Trophoblast cell (in vitro differentiated cells and primary cell): ENCODE data around the gene TINCR.

Experiments
- DNase-seq, 2 donors: peaks; one replicate each; pipeline ENCODE4 v3.0.0-alpha.2; 2016
- H2AFZ ChIP-seq: 2 replicates; pipeline ENCODE4 v1.6.1; 2013; ENCODE audit warnings: low read length, moderate library complexity, mild to moderate bottlenecking; ENCODE audit not compliant: insufficient read depth, poor library complexity
- H2AK5ac ChIP-seq: 2 replicates; pipeline ENCODE4 v1.6.1; 2013; ENCODE audit warnings: mild to moderate bottlenecking, low read length
- H2BK120ac ChIP-seq: 2 replicates; pipeline ENCODE4 v1.6.1; 2013; ENCODE audit warnings: low read length, mild to moderate bottlenecking, moderate library complexity; ENCODE audit not compliant: insufficient read depth, poor library complexity
- H2BK12ac ChIP-seq: 2 replicates; pipeline ENCODE4 v1.6.1; 2013; ENCODE audit warnings: mild to moderate bottlenecking, low read length, moderate library complexity
- H2BK5ac ChIP-seq: 2 replicates; pipeline ENCODE4 v1.6.1; 2013; ENCODE audit warnings: low read length, low read depth, moderate library complexity, mild to moderate bottlenecking; ENCODE audit not compliant: poor library complexity
- H3K14ac ChIP-seq: 2 replicates; pipeline ENCODE4 v1.6.1; 2013; ENCODE audit warnings: mild to moderate bottlenecking, low read length
- H3K18ac ChIP-seq: 2 replicates; pipeline ENCODE4 v1.6.1; 2013; ENCODE audit warnings: mild to moderate bottlenecking, low read length
- H3K23ac ChIP-seq: 2 replicates; pipeline ENCODE4 v1.6.1; 2013; ENCODE audit warnings: low read length
- H3K27ac ChIP-seq: 2 replicates; pipeline ENCODE4 v1.5.1; 2013; ENCODE audit warnings: low read depth, mild to moderate bottlenecking, inconsistent platforms, low read length, moderate library complexity
- H3K27me3 ChIP-seq: 2 replicates; pipeline ENCODE4 v1.6.1; 2013; ENCODE audit warnings: inconsistent platforms, mild to moderate bottlenecking, low read length, moderate library complexity; ENCODE audit not compliant: insufficient read depth
- H3K36me3 ChIP-seq, 2 experiments: 1 replicate in 1 of 2; 2 replicates in 1 of 2; pipeline ENCODE4 v1.6.1; 2013; ENCODE audit warnings: low read length in 2 of 2, mild to moderate bottlenecking in 2 of 2, moderate library complexity in 1 of 2; ENCODE audit not compliant: insufficient read depth in 2 of 2, control insufficient read depth in 1 of 2
- H3K4ac ChIP-seq: 2 replicates; pipeline ENCODE4 v1.6.1; 2013; ENCODE audit warnings: low read depth, mild to moderate bottlenecking, low read length, moderate library complexity
- H3K4me1 ChIP-seq, 2 experiments: 1 replicate in 1 of 2; 2 replicates in 1 of 2; pipeline ENCODE4 v1.6.1; 2013; ENCODE audit warnings: low read length in 2 of 2, mild to moderate bottlenecking in 2 of 2, moderate library complexity in 1 of 2; ENCODE audit not compliant: insufficient read depth in 2 of 2, control insufficient read depth in 1 of 2
- H3K4me2 ChIP-seq: 2 replicates; pipeline ENCODE4 v1.6.1; 2013; ENCODE audit warnings: inconsistent platforms, mild to moderate bottlenecking, low read length, moderate library complexity
- H3K4me3 ChIP-seq: 2 replicates; pipeline ENCODE4 v1.5.1; 2013; ENCODE audit warnings: mild to moderate bottlenecking, low read depth, low read length, inconsistent platforms
- H3K79me1 ChIP-seq: one replicate; pipeline ENCODE4 v1.6.1; 2013; ENCODE audit warnings: low read length
- H3K79me2 ChIP-seq: 2 replicates; pipeline ENCODE4 v1.6.1; 2013; ENCODE audit warnings: low read length, mild to moderate bottlenecking; ENCODE audit not compliant: control insufficient read depth, insufficient read depth, poor library complexity
- H3K9ac ChIP-seq: 2 replicates; pipeline ENCODE4 v1.6.1; 2013; ENCODE audit warnings: mild to moderate bottlenecking, low read length
- H3K9me3 ChIP-seq: 2 replicates; pipeline ENCODE4 v1.6.1; 2013; ENCODE audit warnings: low read depth, mild to moderate bottlenecking, control low read depth, inconsistent platforms, low read length; ENCODE audit not compliant: insufficient read depth
- H4K12ac ChIP-seq: 2 replicates; pipeline ENCODE4 v1.6.1; 2013; ENCODE audit warnings: low read depth, mild to moderate bottlenecking, low read length, moderate library complexity
- H4K8ac ChIP-seq: 2 replicates; pipeline ENCODE4 v1.6.1; 2013; ENCODE audit warnings: low read depth, mild to moderate bottlenecking, low read length, moderate library complexity
- H4K91ac ChIP-seq: one replicate; pipeline ENCODE4 v1.6.1; 2013; ENCODE audit warnings: low read depth, mild to moderate bottlenecking, low read length, moderate library complexity
- WGBS: extraction: QIAGEN DNeasy Blood & Tissue Kit; methylation state at CpG from one replicate; pipeline ENCODE4 v1.1.7; 2013; ENCODE audit warnings: missing lambda C conversion rate; ENCODE audit not compliant: insufficient read length, insufficient coverage; ENCODE audit errors: extremely low coverage; 5-methylcytosine and 5-hydroxymethylcytosine counted together

Gene TINCR

DNA sequence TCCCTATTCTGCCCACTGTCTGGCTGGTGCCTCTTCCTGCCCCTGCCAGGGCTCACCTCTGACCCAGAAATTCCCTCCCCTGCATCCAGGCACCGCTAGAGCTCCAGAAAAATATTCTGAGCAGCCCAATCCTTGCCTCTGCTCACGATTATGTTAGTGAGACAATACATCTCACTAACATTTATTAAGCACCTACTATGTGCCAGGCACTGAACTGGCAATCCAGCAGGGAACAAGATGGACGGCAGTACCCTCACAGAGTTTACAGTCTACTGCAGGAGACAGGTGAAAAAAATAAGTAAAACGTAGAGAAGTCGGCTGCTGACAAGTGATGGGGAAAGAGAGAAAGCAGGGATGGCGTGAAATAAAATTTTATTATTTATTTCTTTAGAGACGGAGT lies 5.5 kb downstream of the TINCR start:
- Histone ChIP-seq H3K23ac (no peak overlapping the region), H3K9me3 (peaks cover 3% of the 10 kb centered on the region), H2BK12ac (no peak overlapping the region), H4K12ac (no peak overlapping the region), H3K79me2 (no peaks in the 10 kb centered on the region), H2BK5ac (no peak overlapping the region), H3K79me1 (peaks cover 5% of the 10 kb centered on the region), H3K18ac (no peak overlapping the region), H3K4me1 (peaks cover 0 to 6% of the 10 kb centered on the region in 2 experiments), H3K4ac (no peak overlapping the region), H3K27ac (no peak overlapping the region), H4K8ac (no peak overlapping the region), H3K14ac (no peak overlapping the region), H2AFZ (no peak overlapping the region), H3K36me3 (no peaks in the 10 kb centered on the region), H3K9ac (no peak overlapping the region), H3K4me3 (no peak overlapping the region), H3K4me2 (no peak overlapping the region), H2BK120ac (no peak overlapping the region), H4K91ac (no peak overlapping the region), H2AK5ac (no peak overlapping the region), H3K27me3 (no peaks in the 10 kb centered on the region)
- DNase-seq: no peak
- WGBS: 100% methylated on average over 2 of the region's 7 CpGs

DNA sequence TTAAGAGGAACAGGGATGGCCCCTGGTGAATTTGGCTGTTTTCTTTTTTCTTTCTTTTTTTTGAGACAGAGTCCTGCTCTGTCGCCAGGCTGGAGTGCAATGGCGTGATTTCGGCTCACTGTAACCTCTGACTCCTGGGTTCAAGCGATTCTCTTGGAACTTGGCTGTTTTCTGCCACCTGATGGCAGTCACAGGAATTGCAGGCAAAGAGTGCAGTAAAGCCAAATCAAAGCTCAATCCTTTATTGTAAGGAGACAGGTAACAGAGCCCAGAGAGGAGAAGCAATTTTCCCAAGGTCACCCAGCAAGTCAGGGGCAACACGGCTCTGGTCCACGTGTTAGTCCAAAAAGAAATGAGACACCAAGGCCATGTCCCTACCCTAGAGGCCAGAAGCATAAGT lies 6.2 kb downstream of the TINCR start:
- H3K9ac ChIP-seq: no peak overlapping the region
- no peak overlapping the region for H3K4me2 ChIP-seq
- no peaks in the 10 kb centered on the region for H3K27me3 ChIP-seq
- H2AK5ac ChIP-seq: no peak overlapping the region
- H3K36me3 ChIP-seq: no peaks in the 10 kb centered on the region
- H2BK12ac ChIP-seq: no peak overlapping the region
- H3K4ac ChIP-seq: no peak overlapping the region
- no peak overlapping the region for H4K91ac ChIP-seq
- no peak overlapping the region for H3K4me3 ChIP-seq
- no peak overlapping the region for H3K23ac ChIP-seq
- peaks cover 0 to 6% of the 10 kb centered on the region in 2 experiments for H3K4me1 ChIP-seq
- H2AFZ ChIP-seq: no peak overlapping the region
- no peak for DNase-seq
- H3K27ac ChIP-seq: no peak overlapping the region
- H3K79me2 ChIP-seq: no peaks in the 10 kb centered on the region
- no peak overlapping the region for H2BK5ac ChIP-seq
- no peak overlapping the region for H2BK120ac ChIP-seq
- no peak overlapping the region for H4K8ac ChIP-seq
- peaks cover 3% of the 10 kb centered on the region for H3K9me3 ChIP-seq
- H4K12ac ChIP-seq: no peak overlapping the region
- peaks cover 5% of the 10 kb centered on the region for H3K79me1 ChIP-seq
- H3K14ac ChIP-seq: no peak overlapping the region
- WGBS: no CpG with 5 or more reads among the region's 6 CpGs
- no peak overlapping the region for H3K18ac ChIP-seq

DNA sequence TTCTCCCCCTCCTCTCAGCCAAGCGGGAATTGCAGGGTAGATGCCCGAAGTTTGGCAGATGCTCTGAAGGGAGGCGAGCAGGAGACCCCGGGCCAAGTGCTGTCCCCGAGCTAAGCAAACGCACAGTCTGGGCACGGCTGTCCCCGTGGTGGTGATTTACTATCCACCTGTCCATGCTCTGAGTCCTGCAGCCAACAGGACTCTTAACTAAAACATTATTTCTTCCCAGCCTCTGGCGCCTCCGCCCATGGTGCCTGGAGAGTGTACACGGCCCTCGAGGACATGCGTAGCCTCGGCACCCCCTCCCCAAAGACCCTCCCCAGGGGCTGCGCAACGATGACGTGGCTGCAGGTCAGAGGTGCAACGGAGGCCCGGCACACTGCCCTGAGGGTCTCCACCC lies 7.6 kb downstream of the TINCR start:
- no peak overlapping the region for H2BK5ac ChIP-seq
- DNase-seq: no peak
- H3K9me3 ChIP-seq: peaks cover 3% of the 10 kb centered on the region
- no peaks in the 10 kb centered on the region for H3K36me3 ChIP-seq
- no peak overlapping the region for H2BK12ac ChIP-seq
- no peak overlapping the region for H3K27ac ChIP-seq
- WGBS: no CpG with 5 or more reads among the region's 19 CpGs
- no peaks in the 10 kb centered on the region for H3K79me2 ChIP-seq
- no peak overlapping the region for H2BK120ac ChIP-seq
- H3K18ac ChIP-seq: no peak overlapping the region
- H3K27me3 ChIP-seq: no peaks in the 10 kb centered on the region
- H3K4me3 ChIP-seq: no peak overlapping the region
- H4K91ac ChIP-seq: no peak overlapping the region
- no peak overlapping the region for H3K4me2 ChIP-seq
- H3K9ac ChIP-seq: no peak overlapping the region
- no peak overlapping the region for H4K12ac ChIP-seq
- H2AK5ac ChIP-seq: no peak overlapping the region
- no peak overlapping the region for H3K23ac ChIP-seq
- H2AFZ ChIP-seq: no peak overlapping the region
- peaks cover 0 to 6% of the 10 kb centered on the region in 2 experiments for H3K4me1 ChIP-seq
- H4K8ac ChIP-seq: no peak overlapping the region
- H3K14ac ChIP-seq: no peak overlapping the region
- H3K79me1 ChIP-seq: peaks cover 2% of the 10 kb centered on the region
- H3K4ac ChIP-seq: no peak overlapping the region

DNA sequence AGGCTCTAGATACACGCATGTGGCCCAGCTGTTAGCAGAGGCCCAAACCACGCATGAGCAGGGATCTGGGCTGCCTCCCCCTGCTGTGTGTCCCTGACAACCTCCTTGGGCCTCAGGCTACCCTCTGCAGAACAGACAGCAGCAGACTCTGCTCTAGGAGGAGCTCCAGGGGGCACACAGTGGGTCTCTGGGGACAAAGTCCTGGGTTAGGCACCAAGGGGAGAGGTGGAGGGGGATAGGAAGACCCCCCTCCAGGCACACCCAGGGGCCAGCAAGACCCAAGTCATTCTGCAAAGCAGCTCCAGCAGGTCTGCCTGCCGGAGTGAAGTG lies 8.0 kb downstream of the TINCR start:
- Histone ChIP-seq H3K9me3 (peaks cover under 1% of the 10 kb centered on the region), H3K18ac (no peak overlapping the region), H3K4me3 (no peak overlapping the region), H2BK120ac (no peak overlapping the region), H2BK12ac (no peak overlapping the region), H3K14ac (no peak overlapping the region), H3K27ac (no peak overlapping the region), H4K91ac (no peak overlapping the region), H2AFZ (no peak overlapping the region), H3K36me3 (no peaks in the 10 kb centered on the region), H4K8ac (no peak overlapping the region), H3K79me2 (peaks cover 1% of the 10 kb centered on the region), H3K4me1 (peaks cover 0 to 6% of the 10 kb centered on the region in 2 experiments), H3K79me1 (peaks cover 2% of the 10 kb centered on the region), H4K12ac (no peak overlapping the region), H3K23ac (no peak overlapping the region), H3K27me3 (no peaks in the 10 kb centered on the region), H3K9ac (no peak overlapping the region), H3K4me2 (no peak overlapping the region), H2BK5ac (no peak overlapping the region), H2AK5ac (no peak overlapping the region), H3K4ac (no peak overlapping the region)
- no CpG with 5 or more reads among the region's 3 CpGs for WGBS
- no peak for DNase-seq
